ENCODE data around the gene IFNGR1.
"Not testable (repeated sequence)": the region's sequence is repeated elsewhere in the genome, so short reads cannot be mapped to it uniquely, and the experiment has no call there.

The IFNGR1 gene

DNA sequence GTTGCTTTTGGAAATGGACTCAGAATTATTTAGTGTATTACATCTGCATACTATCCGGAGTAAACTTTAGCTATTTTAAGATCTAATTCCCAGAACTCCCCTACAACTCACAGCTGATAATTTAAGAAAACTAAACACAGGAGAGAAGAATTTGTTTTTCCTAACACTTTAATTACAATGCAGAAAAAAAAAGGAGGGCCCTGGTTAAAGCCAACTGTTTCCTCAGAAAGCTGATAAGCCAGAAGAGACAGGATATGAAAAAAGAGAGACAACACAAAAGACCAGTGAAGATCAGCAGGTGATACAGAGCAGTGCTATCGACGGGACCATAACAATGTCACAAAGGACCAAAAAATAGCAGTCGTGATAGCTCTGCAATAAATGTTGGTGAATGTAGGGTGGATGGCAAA, 5.8 kb downstream of the IFNGR1 start:
- no peak for DNase-seq (ENCODE audit: low spot score)

- DNase-seq (ENCODE audit: low spot score): no peak
These were observed 7.3 kb downstream of the IFNGR1 start for GRCh38 chr6:137211910-137212309.

- DNase-seq (ENCODE audit: low spot score): peak; percentile 25
These were observed 8.3 kb downstream of the IFNGR1 start for GRCh38 chr6:137210903-137211302.

GRCh38 chr6:137208279-137208678, 10.9 kb downstream of the IFNGR1 start:
- no peak for DNase-seq (ENCODE audit: low spot score)

DNA sequence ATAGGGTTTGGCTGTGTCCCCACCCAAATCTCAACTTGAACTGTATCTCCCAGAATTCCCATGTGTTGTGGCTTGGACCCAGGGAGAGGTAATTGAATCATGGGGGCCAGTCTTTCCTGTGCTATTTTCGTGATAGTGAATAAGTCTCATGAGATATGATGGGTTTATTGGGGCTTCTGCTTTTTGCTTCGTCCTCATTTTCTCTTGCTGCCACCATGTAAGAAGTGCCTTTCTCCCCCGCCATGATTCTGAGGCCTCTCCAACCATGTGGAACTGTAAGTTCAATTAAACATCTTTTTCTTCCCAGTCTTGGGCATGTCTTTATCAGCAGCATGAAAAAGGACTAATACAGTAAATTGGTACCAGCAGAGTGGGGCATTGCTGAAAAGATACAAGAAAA, 11.7 kb downstream of the IFNGR1 start:
- not testable (repeated sequence) for DNase-seq (ENCODE audit: low spot score)

GRCh38 chr6:137206577-137206976, 12.6 kb downstream of the IFNGR1 start:
- no peak for DNase-seq (ENCODE audit: low spot score)

GRCh38 chr6:137203256-137203655, 15.9 kb downstream of the IFNGR1 start:
- no peak for DNase-seq (ENCODE audit: low spot score)

GRCh38 chr6:137202078-137202477, 17.1 kb downstream of the IFNGR1 start:
- DNase-seq (ENCODE audit: low spot score): no peak

DNA sequence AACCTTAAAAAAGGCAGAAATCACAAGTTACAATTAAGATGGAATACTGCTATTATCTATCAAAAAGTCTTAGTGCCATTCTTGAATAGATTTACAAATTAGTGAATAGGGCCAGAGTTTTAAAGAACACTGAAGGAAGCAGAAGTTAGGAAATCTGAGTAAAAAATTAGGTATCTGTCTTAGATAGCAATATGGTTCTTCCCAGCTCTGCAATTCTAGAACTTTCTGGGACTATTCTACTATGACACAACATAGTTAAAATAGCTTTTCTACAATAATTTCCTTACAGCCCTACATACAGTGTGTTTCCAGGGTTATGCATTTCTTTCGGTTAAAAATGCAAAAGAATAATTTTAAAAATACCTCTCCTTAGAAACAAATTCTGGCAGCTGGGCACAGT, 18.2 kb downstream of the IFNGR1 start:
- DNase-seq (ENCODE audit: low spot score): no peak

DNA sequence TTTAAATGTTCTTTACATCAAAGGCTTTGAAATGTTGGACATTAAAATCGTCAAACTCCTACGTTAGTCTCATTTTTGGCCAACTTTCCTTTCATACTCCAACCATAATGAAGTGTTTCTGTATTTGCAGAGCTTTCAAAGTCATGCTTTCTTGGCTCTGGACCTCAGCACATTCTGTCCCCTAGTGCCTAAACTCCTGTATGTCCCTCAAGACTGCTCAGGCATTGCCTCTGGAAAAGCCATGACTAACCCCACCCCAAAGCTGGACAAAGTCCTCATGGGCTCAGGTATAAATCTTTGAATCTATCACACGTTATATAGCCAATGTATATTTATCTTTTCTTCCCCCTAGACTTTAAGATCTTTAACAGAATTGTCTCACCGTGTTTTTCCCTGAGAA, 18.9 kb downstream of the IFNGR1 start:
- no peak for DNase-seq (ENCODE audit: low spot score)

DNA sequence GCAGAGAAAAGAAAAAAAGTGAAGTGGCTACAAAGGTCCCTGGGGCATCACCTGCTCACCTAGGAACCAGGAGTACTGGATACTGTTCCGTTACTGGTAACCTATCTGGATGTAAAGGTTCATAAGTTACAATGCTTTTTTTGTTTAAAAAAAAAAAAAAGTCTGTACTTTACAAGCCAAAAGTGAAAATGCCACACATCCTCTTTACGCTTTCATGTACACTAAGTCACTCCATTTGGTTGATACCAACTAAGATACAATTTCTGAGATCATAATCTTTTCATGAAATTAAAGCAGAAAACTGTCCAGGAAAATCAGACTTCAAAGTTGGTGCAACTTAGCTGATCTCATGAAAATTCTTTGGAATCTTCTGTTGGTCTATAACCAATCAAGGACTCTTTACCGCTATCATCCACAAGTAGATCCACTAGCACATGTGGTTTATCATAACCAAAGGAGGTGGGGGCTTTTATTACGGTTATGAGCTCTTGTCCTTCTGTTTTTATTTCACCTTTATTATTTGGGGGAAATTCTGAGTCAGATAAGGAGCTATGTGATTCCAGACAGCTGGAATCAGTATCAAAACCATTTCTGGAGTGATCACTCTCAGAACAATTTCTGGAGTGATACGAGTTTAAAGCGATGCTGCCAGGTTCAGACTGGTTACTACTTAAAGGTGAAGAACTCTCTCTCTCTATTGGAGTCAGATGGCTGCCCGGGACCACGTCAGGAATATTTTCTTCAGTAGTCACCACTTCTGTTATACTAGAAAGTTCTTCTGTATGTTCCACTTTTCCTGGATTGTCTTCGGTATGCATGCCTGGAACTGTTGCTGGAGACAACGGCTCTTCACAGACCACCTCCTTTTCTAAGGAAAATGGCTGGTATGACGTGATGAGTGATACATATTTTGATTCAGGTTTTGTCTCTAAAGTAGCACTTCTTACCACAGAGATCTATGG, 21.2 kb downstream of the IFNGR1 start:
- no peak for DNase-seq (ENCODE audit: low spot score)

DNA sequence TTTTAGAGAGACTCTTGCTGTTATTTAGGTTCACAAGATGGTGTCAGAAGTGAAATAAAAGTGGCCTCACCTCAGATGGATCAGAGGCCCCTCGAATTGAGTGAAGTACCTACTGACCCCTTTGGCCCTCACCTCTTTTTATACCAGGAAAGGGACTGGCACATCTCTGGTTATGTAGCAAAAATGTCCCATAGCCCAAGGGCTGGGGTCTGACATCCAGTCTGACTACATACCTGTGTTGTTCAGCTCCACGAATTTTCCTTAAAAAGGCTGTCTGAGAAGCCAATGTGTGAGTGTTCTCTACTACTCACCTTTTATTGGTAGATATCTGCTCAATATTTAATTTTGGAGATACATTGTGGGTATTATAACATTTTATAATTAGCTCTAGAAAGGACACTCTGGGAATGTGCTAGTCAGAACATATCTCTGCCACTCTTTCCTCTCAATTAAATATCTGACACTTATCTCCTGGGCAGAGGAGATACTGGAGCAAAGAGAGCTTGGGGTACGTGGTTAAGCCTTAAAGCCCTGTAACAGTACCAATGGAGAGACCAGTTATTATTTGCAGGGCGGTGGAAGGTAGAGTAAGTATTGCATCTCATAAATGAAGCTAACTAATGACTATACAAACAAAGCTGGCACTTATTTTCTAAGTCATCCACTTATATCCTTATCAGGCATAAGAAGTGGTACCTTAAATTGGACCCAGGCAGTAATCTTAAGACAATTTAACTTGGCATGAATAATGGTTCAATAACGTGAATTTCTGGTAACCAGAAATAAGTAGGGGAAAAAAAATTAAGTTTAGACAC, 25.7 kb downstream of the IFNGR1 start:
- no peak for DNase-seq (ENCODE audit: low spot score)

- no peak for DNase-seq (ENCODE audit: low spot score)
These were observed 26.4 kb downstream of the IFNGR1 start for GRCh38 chr6:137192821-137193220.

- no peak for DNase-seq (ENCODE audit: low spot score)
These were observed 27.5 kb downstream of the IFNGR1 start for GRCh38 chr6:137191670-137192069.

DNA sequence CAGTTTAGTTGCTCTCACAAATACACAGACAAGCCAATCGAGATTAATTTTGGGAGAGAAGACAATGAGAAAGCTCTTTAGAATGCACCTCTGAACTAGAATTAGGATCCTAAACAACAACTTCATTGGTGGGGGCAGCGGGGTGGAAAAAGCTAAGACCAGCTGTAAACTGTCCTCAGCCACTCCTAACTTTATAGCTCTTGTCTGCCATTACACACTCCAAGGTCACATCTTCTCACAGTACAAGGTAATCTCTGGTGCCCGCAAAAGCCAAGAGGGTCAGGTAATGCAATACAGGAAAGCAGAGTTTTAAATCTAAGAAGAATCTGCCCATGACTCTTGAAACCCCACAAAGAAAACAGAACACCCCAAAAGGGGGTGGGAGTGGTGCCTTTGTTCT, 27.9 kb downstream of the IFNGR1 start:
- DNase-seq (ENCODE audit: low spot score): no peak

DNA sequence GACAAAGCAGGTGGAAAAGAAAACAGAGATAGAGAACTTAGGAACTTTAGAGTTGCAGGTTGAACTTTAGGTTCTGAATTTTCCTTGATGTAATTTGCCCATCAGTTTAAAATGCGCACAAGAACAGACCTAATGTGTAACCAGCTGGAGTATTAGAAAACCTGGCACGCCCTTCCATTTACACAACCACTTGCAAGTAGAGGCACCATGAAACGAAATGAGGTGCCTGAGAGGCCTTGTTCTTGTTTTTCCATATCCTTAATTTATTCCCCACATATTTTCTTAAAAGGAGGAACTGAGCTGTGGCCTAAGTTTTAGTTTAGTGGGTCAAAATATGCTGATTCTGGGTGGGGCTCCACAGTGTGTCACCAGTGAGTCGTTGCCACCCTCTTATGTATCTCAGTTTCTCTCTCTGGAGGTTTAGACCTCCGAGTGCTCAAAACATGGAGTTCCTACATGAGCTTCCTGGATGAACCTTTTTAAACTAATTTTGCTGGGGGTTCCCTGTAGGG, 28.5 kb downstream of the IFNGR1 start:
- DNase-seq (ENCODE audit: low spot score): no peak

- DNase-seq (ENCODE audit: low spot score): no peak
These were observed 30.3 kb downstream of the IFNGR1 start for GRCh38 chr6:137188855-137189254.

DNA sequence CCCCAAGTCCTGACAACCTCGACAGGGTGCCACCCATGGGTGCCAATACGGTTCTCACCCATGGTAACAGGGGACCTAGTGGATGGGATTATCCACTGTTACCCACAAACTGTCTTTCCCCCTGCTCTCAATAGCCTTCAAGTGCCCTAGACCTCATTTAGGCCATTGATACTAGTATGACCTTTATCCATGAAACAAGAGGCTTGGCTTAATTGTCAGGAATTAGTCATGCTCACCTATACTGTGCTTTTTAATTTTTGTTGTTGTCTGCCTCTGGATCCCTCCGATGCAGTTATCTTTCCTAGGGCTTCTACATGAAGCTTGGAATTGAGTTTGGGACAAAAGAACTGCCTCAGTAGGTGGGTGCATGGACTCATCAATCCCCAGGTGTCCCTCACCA, 33.9 kb downstream of the IFNGR1 start:
- DNase-seq (ENCODE audit: low spot score): no peak

GRCh38 chr6:137182654-137183073, 36.5 kb downstream of the IFNGR1 start:
- DNase-seq (ENCODE audit: low spot score): no peak

- DNase-seq (ENCODE audit: low spot score): no peak
These were observed 37.1 kb downstream of the IFNGR1 start for GRCh38 chr6:137181891-137182653.

DNA sequence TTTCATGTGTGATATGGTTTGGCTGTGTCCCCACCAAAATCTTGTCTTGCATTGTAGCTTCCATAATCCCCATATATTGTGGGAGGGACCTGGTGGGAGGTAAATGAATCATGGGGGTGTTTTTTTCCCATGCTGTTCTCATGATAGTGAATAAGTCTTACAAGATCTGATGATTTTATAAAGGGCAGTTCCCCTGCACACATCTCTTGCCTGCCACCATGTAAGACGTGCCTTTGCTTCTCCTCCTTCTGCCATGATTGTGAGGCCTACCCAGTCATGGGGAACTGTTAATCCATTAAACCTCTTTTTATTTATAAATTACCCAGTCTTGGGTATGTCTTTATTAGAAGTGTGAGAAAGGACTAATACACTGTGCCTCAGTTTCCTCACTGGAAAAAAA, 41.6 kb downstream of the IFNGR1 start:
- no peak for DNase-seq (ENCODE audit: low spot score)

DNA sequence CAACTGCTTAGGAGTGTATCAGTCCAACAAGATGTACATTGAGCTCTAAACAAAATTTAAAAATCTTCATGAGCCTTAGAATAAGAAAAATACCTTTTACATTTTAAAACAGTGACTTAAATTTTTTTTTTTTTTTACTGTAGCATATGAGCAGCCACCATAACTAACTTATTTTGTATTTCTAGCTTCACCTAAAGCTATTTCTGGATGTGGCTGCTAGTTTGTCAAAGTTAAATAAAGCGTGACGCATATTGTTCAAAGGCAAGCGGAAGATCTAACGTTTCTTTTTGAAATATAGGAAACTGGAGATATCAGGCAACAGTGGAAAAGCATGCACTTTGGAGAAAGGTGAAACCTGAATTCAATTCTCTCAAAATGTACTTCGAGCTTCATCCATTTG, 42.5 kb downstream of the IFNGR1 start:
- DNase-seq (ENCODE audit: low spot score): no peak
